Loucy (cell line): ENCODE results near the gene ATXN7L2.
A peak's percentile ranks its signal among the peaks of the same experiment; 100 is the strongest.

Experiments
- H2AFZ ChIP-seq: fragments of 200-600 bp; sonication (generic); 2 replicates; pipeline ENCODE4 v1.6.0; 2016; ENCODE audit warnings: antibody characterized with exemption, mild to moderate bottlenecking, low read length, moderate library complexity
- H3F3A ChIP-seq: fragments of 200-600 bp; 2 replicates; pipeline ENCODE4 v1.6.0; 2016; ENCODE audit warnings: antibody characterized with exemption, low read depth, mild to moderate bottlenecking
- H3K27me3 ChIP-seq: fragments of 200-600 bp; sonication (generic); 2 replicates; pipeline ENCODE4 v1.6.1; 2014; ENCODE audit warnings: low read length, mild to moderate bottlenecking; ENCODE audit not compliant: insufficient read depth, poor library complexity, severe bottlenecking
- H3K36me3 ChIP-seq: fragments of 200-600 bp; sonication (generic); 2 replicates; pipeline ENCODE4 v1.6.1; 2016; ENCODE audit warnings: low read length; ENCODE audit not compliant: insufficient read depth
- H3K4me1 ChIP-seq: fragments of 200-600 bp; sonication (generic); 2 replicates; pipeline ENCODE4 v1.5.1; 2014; ENCODE audit warnings: low read length, mild to moderate bottlenecking; ENCODE audit not compliant: insufficient read depth, poor library complexity, severe bottlenecking
- H3K4me2 ChIP-seq: fragments of 200-600 bp; sonication (generic); 2 replicates; pipeline ENCODE4 v1.6.0; 2014; ENCODE audit warnings: antibody characterized with exemption, low read length, low read depth, mild to moderate bottlenecking; ENCODE audit not compliant: poor library complexity, severe bottlenecking
- H3K4me3 ChIP-seq: fragments of 200-600 bp; sonication (generic); 2 replicates; pipeline ENCODE4 v1.5.1; 2014; ENCODE audit warnings: low read length, mild to moderate bottlenecking, mixed read lengths; ENCODE audit not compliant: poor library complexity, severe bottlenecking
- H3K79me2 ChIP-seq: fragments of 200-600 bp; sonication (generic); 2 replicates; pipeline ENCODE4 v1.6.1; 2014; ENCODE audit warnings: low read length; ENCODE audit not compliant: insufficient read depth
- H3K9ac ChIP-seq: fragments of 200-600 bp; sonication (generic); 2 replicates; pipeline ENCODE4 v1.6.0; 2014; ENCODE audit warnings: mild to moderate bottlenecking, low read depth, low read length, moderate library complexity; ENCODE audit not compliant: poor library complexity, severe bottlenecking
- H3K9me2 ChIP-seq: fragments of 200-600 bp; sonication (generic); replicated peaks from 2 replicates; pipeline ENCODE4 v1.6.1; 2016; ENCODE audit warnings: low read depth, low read length, mixed read lengths
- H3K9me3 ChIP-seq: fragments of 200-600 bp; sonication (generic); 2 replicates; pipeline ENCODE4 v1.6.1; 2014; ENCODE audit warnings: mild to moderate bottlenecking, antibody characterized with exemption, low read length, low read depth; ENCODE audit not compliant: insufficient read depth
- H4K20me1 ChIP-seq: fragments of 200-600 bp; sonication (generic); 2 replicates; pipeline ENCODE4 v1.6.0; 2014; ENCODE audit warnings: antibody characterized with exemption, low read length, mild to moderate bottlenecking; ENCODE audit not compliant: insufficient read depth, poor library complexity, severe bottlenecking
- CTCF ChIP-seq: fragments of 200-600 bp; sonication (generic); conservative IDR thresholded peaks from 2 replicates; pipeline ENCODE4 v1.5.1; 2014; ENCODE audit warnings: mild to moderate bottlenecking, antibody characterized with exemption, low read length
- EZH2phosphoT487 ChIP-seq: fragments of 200-600 bp; IDR thresholded peaks from 2 replicates; pipeline ENCODE4 v1.6.1; 2018; ENCODE audit warnings: antibody characterized with exemption, mild to moderate bottlenecking, moderate library complexity, borderline replicate concordance

ATXN7L2 gene

GRCh38 chr1:109485001-109485400, 1.3 kb downstream of the ATXN7L2 start:
- Histone ChIP-seq H3K4me1 (peaks cover 23% of the 10 kb centered on the region), H3K4me2 (peak overlapping the region; percentile 97), H3K9me2 (no peaks in the 10 kb centered on the region), H3K9ac (peak overlapping the region; percentile 75), H3K4me3 (peak overlapping the region; percentile 89), H3K27me3 (no peaks in the 10 kb centered on the region), H2AFZ (no peak overlapping the region), H3F3A (no peaks in the 10 kb centered on the region), H3K9me3 (no peaks in the 10 kb centered on the region), H3K36me3 (no peaks in the 10 kb centered on the region; the same call in 1 of the 2 replicates), H4K20me1 (no peaks in the 10 kb centered on the region), H3K79me2 (no peaks in the 10 kb centered on the region; the same call in 1 of the 2 replicates)
- TF ChIP-seq CTCF (no peak), EZH2phosphoT487 (no peak)

GRCh38 chr1:109487261-109487660, 3.6 kb downstream of the ATXN7L2 start:
- no peak for TF ChIP-seq CTCF
- TF ChIP-seq EZH2phosphoT487, result no peak
- Histone ChIP-seq H3K4me1 (peaks cover 23% of the 10 kb centered on the region), H3F3A (no peaks in the 10 kb centered on the region), H2AFZ (no peak overlapping the region), H3K4me3 (no peak overlapping the region), H3K9ac (no peak overlapping the region), H4K20me1 (no peaks in the 10 kb centered on the region), H3K9me2 (no peaks in the 10 kb centered on the region), H3K4me2 (no peak overlapping the region), H3K9me3 (no peaks in the 10 kb centered on the region), H3K27me3 (no peaks in the 10 kb centered on the region), H3K79me2 (no peaks in the 10 kb centered on the region; the same call in 1 of the 2 replicates), H3K36me3 (no peaks in the 10 kb centered on the region; the same call in 1 of the 2 replicates)

DNA sequence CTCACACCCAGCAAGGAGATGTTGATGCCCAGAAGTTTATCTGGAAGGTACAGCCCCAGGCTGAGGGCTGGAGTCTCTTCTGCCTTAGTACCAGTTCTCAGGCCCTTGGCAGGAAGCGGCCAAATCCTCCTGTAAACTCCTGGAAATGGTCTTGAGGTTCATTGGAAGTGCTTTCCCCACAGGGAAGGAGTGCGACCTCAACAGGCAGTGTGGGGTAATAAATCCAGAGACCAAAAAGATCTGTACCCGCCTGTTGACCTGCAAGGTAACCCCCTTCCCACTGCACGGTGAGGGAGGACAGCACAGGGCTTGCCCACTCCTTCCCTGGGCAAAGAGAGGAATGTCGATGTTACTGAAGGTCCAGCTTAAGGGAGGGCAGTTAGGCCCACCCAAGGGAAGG, 4.5 kb downstream of the ATXN7L2 start:
- no peaks in the 10 kb centered on the region for H4K20me1 ChIP-seq
- H2AFZ ChIP-seq, result no peak overlapping the region
- no peaks in the 10 kb centered on the region; the same call in 1 of the 2 replicates for H3K36me3 ChIP-seq
- no peak overlapping the region for H3K4me3 ChIP-seq
- H3K4me1 ChIP-seq, result peaks cover 18% of the 10 kb centered on the region
- H3K9ac ChIP-seq, result no peak overlapping the region
- H3K79me2 ChIP-seq, result no peaks in the 10 kb centered on the region; the same call in 1 of the 2 replicates
- no peaks in the 10 kb centered on the region for H3K27me3 ChIP-seq
- no peak for TF ChIP-seq CTCF
- TF ChIP-seq EZH2phosphoT487, result no peak
- H3F3A ChIP-seq, result no peaks in the 10 kb centered on the region
- no peak overlapping the region for H3K4me2 ChIP-seq
- no peaks in the 10 kb centered on the region for H3K9me3 ChIP-seq
- H3K9me2 ChIP-seq, result no peaks in the 10 kb centered on the region
